NCI-H2029 treated with DMSO at 0.1 percent for 48 hours (cell line): ENCODE measurements around the gene PALM3.
"Not testable (repeated sequence)": the region's sequence is repeated elsewhere in the genome, so short reads cannot be mapped to it uniquely, and the experiment has no call there.

Source experiments
- DNase-seq: peaks from one replicate; lab custom pipeline; 2025; lab: John Stamatoyannopoulos, UW

The PALM3 gene

GRCh38 chr19:14031719-14032480 lies 30.0 kb downstream of the PALM3 start, which contains the start of gene IL27RA:
Gene IL27RA, plus strand, starts transcription at chr19:14031762. Its CDS starts 111 bp downstream, at chr19:14031873.
- DNase-seq, result no peak

GRCh38 chr19:14030997-14031718 lies 30.7 kb downstream of the PALM3 start:
- no peak for DNase-seq

GRCh38 chr19:14028901-14029300 lies 33.0 kb downstream of the PALM3 start:
- no peak for DNase-seq

- DNase-seq, result no peak
Measured at GRCh38 chr19:14027856-14028450, 33.9 kb downstream of the PALM3 start, which contains the start of gene RLN3. Gene RLN3, plus strand, starts transcription at chr19:14028148. Its CDS starts 57 bp downstream, at chr19:14028205.

GRCh38 chr19:14026652-14027192 lies 35.2 kb downstream of the PALM3 start:
- DNase-seq, result not testable (repeated sequence)

- DNase-seq, result no peak
Measured at GRCh38 chr19:14023404-14024235, 38.3 kb downstream of the PALM3 start.

- DNase-seq, result no peak
Measured at GRCh38 chr19:14022469-14022868, 39.4 kb downstream of the PALM3 start.

- DNase-seq, result no peak
Measured at GRCh38 chr19:14021474-14021873, 40.4 kb downstream of the PALM3 start.

GRCh38 chr19:14019739-14020138 lies 42.1 kb downstream of the PALM3 start:
- DNase-seq, result not testable (repeated sequence)

- no peak for DNase-seq
Measured at GRCh38 chr19:14019100-14019499, 42.8 kb downstream of the PALM3 start.

GRCh38 chr19:14015524-14016035 lies 46.3 kb downstream of the PALM3 start:
- no peak for DNase-seq

- DNase-seq, result no peak
Measured at GRCh38 chr19:14012378-14012915, 49.4 kb downstream of the PALM3 start.

- no peak for DNase-seq
Measured at GRCh38 chr19:14006766-14007562, 54.9 kb downstream of the PALM3 start.

- peak; percentile 99 for DNase-seq
Measured at GRCh38 chr19:14006085-14006765, 55.7 kb downstream of the PALM3 start, which contains the start of gene RFX1. Gene RFX1, minus strand, starts transcription at chr19:14006320. Its CDS starts 12,477 bp downstream, at chr19:13993843.

- no peak for DNase-seq
Measured at GRCh38 chr19:14005349-14006084, 56.4 kb downstream of the PALM3 start.

- DNase-seq, result no peak
Measured at GRCh38 chr19:14004619-14005348, 57.1 kb downstream of the PALM3 start.
